Left ventricle myocardium superior (tissue), 1 donor: Measurements from ENCODE around the gene CSDE1. TPM values are rescaled to one million over a fixed set of nuclear protein-coding genes. Genes with fewer than 3 reads are reported as not detected.
"Not testable (repeated sequence)": the region's sequence is repeated elsewhere in the genome, so short reads cannot be mapped to it uniquely, and the experiment has no call there.

Source experiments
- ATAC-seq: fragments of 200-7000 bp; cut with Tn5 transposase; one replicate; pipeline ENCODE4 v1.9.1; 2020; ENCODE audit warnings: mild to moderate bottlenecking, moderate library complexity
- DNase-seq: peaks from one replicate; pipeline ENCODE4 v3.0.0-alpha.2; 2020
- intact Hi-C: fragments of 100-400 bp; cut with micrococcal nuclease; formaldehyde crosslinking; loops from one replicate; pipeline ENCODE4 v1.11.0; 2022
- total RNA-seq: library from RNA; stranded (reverse); fragmentation: NEBNext Ultra II Directional; extraction: Animal tissue kit (Norgen Biotek cat#: 25700); gene quantifications from one replicate; pipeline ENCODE4 v1.2.1, GENCODE V29; 2021
- donor health status: DM: no; HTN: yes; CAD: no; lungs with severe emphysema.

The CSDE1 gene
- total RNA-seq, 1 donor from 2014 or later = 923 TPM

- ATAC-seq, intact Hi-C loops, DNase-seq: not testable (repeated sequence)
Measured at GRCh38 chr1:114753702-114754101, 4.1 kb downstream of the CSDE1 start.

- DNase-seq = no peak
- no peak for ATAC-seq
- intact Hi-C loops = no loop called here
Measured at GRCh38 chr1:114753143-114753542, 4.6 kb downstream of the CSDE1 start.

GRCh38 chr1:114750780-114751179, 7.0 kb downstream of the CSDE1 start:
- DNase-seq (no peak), ATAC-seq (peak; percentile 9)
- intact Hi-C loops = no loop called here

GRCh38 chr1:114749835-114750234, 7.9 kb downstream of the CSDE1 start:
- ATAC-seq = no peak
- intact Hi-C loops = no loop called here
- no peak for DNase-seq

- DNase-seq = no peak
- intact Hi-C loops = no loop called here
- ATAC-seq = no peak
Measured at GRCh38 chr1:114746450-114747121, 11.2 kb downstream of the CSDE1 start.

- no peak for ATAC-seq
- intact Hi-C loops = no loop called here
- DNase-seq = no peak
Measured at GRCh38 chr1:114745291-114745690, 12.5 kb downstream of the CSDE1 start.

GRCh38 chr1:114741963-114742746, 15.6 kb downstream of the CSDE1 start:
- no peak for ATAC-seq
- intact Hi-C loops = no loop called here

GRCh38 chr1:114740331-114740730, 17.5 kb downstream of the CSDE1 start:
- no peak for ATAC-seq
- no peak for DNase-seq
- intact Hi-C loops = no loop called here

More at GRCh38 chr1:114741963-114742746, 15.6 kb downstream of the CSDE1 start:
- DNase-seq = no peak

GRCh38 chr1:114737314-114737849, 20.4 kb downstream of the CSDE1 start:
- DNase-seq = no peak
- no peak for ATAC-seq
- intact Hi-C loops = no loop called here

GRCh38 chr1:114735479-114735878, 22.3 kb downstream of the CSDE1 start:
- intact Hi-C loops = no loop called here
- DNase-seq = no peak
- ATAC-seq = no peak

- ATAC-seq = no peak
- no peak for DNase-seq
- intact Hi-C loops = no loop called here
Measured at GRCh38 chr1:114729782-114730181, 28.0 kb downstream of the CSDE1 start.

GRCh38 chr1:114728553-114728952, 29.2 kb downstream of the CSDE1 start:
- ATAC-seq (no peak), DNase-seq (no peak)
- intact Hi-C loops = no loop called here

- intact Hi-C loops = no loop called here
- no peak for DNase-seq
- ATAC-seq = no peak
Measured at GRCh38 chr1:114725230-114725629, 32.6 kb downstream of the CSDE1 start.

- intact Hi-C loops = no loop called here
- ATAC-seq (peak; percentile 63), DNase-seq (no peak)
Measured at GRCh38 chr1:114723915-114724314, 33.9 kb downstream of the CSDE1 start.

- intact Hi-C loops = no loop called here
- ATAC-seq (no peak), DNase-seq (no peak)
Measured at GRCh38 chr1:114723457-114723856, 34.3 kb downstream of the CSDE1 start.

- intact Hi-C loops = no loop called here
- DNase-seq (no peak), ATAC-seq (no peak)
Measured at GRCh38 chr1:114720492-114720891, 37.3 kb downstream of the CSDE1 start.

GRCh38 chr1:114719424-114719787, 38.4 kb downstream of the CSDE1 start:
- DNase-seq (no peak), ATAC-seq (no peak)
- intact Hi-C loops = no loop called here

- ATAC-seq (no peak), DNase-seq (no peak)
- intact Hi-C loops = no loop called here
Measured at GRCh38 chr1:114718661-114719423, 38.9 kb downstream of the CSDE1 start.

- ATAC-seq = peak; percentile 100
- intact Hi-C loops = no loop called here
- DNase-seq = peak; percentile 96
Measured at GRCh38 chr1:114716304-114717170, 41.2 kb downstream of the CSDE1 start, which contains the start of gene NRAS. Gene NRAS, minus strand, starts transcription at chr1:114716771. Its CDS starts 611 bp downstream, at chr1:114716160.
